WTC11 (cell line): Measurements from ENCODE around the gene UBE2S. TPM values are rescaled to one million over a fixed set of nuclear protein-coding genes. Genes with fewer than 3 reads are reported as not detected.

Experiments used
- ATAC-seq: fragments of 200-7000 bp; cut with Tn5 transposase; 2 replicates; pipeline ENCODE4 v1.10.0; 2021; ENCODE audit warnings: mild to moderate bottlenecking, moderate library complexity
- CTCF ChIA-PET: fragments of 300-600 bp; sonication (Branson Sonifier 250); formaldehyde crosslinking; loops from one replicate; lab custom pipeline; 2021; ENCODE audit warnings: antibody characterized with exemption; lab: Charles Lee
- POLR2A ChIA-PET: fragments of 350-600 bp; sonication (Branson Sonifier 250); formaldehyde crosslinking; loops from one replicate; lab custom pipeline; 2021; ENCODE audit warnings: antibody characterized with exemption; lab: Charles Lee
- DNase-seq: peaks from one replicate; pipeline ENCODE4 v3.0.0; 2021; ENCODE audit warnings: low spot score
- H3K27ac Mint-ChIP-seq: 2 replicates; pipeline ENCODE4 v1.8.0; 2021; ENCODE audit warnings: mixed read lengths
- H3K27me3 Mint-ChIP-seq: 2 replicates; pipeline ENCODE4 v1.8.0; 2021; ENCODE audit warnings: low read depth, mild to moderate bottlenecking, moderate library complexity, mixed read lengths
- H3K36me3 Mint-ChIP-seq: 2 replicates; pipeline ENCODE4 v1.8.0; 2021; ENCODE audit warnings: mixed read lengths
- H3K4me1 Mint-ChIP-seq: 2 replicates; pipeline ENCODE4 v1.8.0; 2022; ENCODE audit warnings: mixed read lengths
- H3K4me3 Mint-ChIP-seq: 2 replicates; pipeline ENCODE4 v1.8.0; 2021; ENCODE audit warnings: mild to moderate bottlenecking, moderate library complexity, mixed read lengths
- H3K9me3 Mint-ChIP-seq: 2 replicates; pipeline ENCODE4 v1.8.0; 2021; ENCODE audit warnings: mixed read lengths
- ATF1 ChIP-seq: sonication (generic); formaldehyde crosslinking; IDR thresholded peaks from 2 replicates; pipeline ENCODE4 v1.8.1; 2023; ENCODE audit warnings: mild to moderate bottlenecking, moderate library complexity, missing genetic modification reagents
- CDX4 ChIP-seq: fragments of 250-450 bp; sonication (Bioruptor Pico); IDR thresholded peaks from 2 replicates; pipeline ENCODE4 v1.9.0; 2021; ENCODE audit warnings: moderate library complexity, mild to moderate bottlenecking, inconsistent platforms, borderline replicate concordance
- ETV6 ChIP-seq: sonication (generic); formaldehyde crosslinking; IDR thresholded peaks from 2 replicates; pipeline ENCODE4 v1.8.1; 2022; ENCODE audit warnings: mild to moderate bottlenecking, missing genetic modification reagents
- FOXK1 ChIP-seq: sonication (generic); formaldehyde crosslinking; IDR thresholded peaks from 2 replicates; pipeline ENCODE4 v1.8.0; 2022; ENCODE audit warnings: mild to moderate bottlenecking, moderate library complexity, missing genetic modification reagents
- KAT7 ChIP-seq: sonication (generic); formaldehyde crosslinking; IDR thresholded peaks from 2 replicates; pipeline ENCODE4 v1.8.1; 2023; ENCODE audit warnings: missing genetic modification reagents, mild to moderate bottlenecking, borderline replicate concordance
- MLX ChIP-seq: sonication (generic); formaldehyde crosslinking; IDR thresholded peaks from 2 replicates; pipeline ENCODE4 v1.8.1; 2023; ENCODE audit warnings: mild to moderate bottlenecking, missing genetic modification reagents, moderate library complexity
- MXD4 ChIP-seq: fragments of 250-450 bp; sonication (Bioruptor Pico); IDR thresholded peaks from 2 replicates; pipeline ENCODE4 v1.8.0; 2021; ENCODE audit warnings: mild to moderate bottlenecking, moderate library complexity, borderline replicate concordance
- NR1H2 ChIP-seq: sonication (generic); formaldehyde crosslinking; IDR thresholded peaks from 2 replicates; pipeline ENCODE4 v1.9.0; 2021; ENCODE audit warnings: mild to moderate bottlenecking, moderate library complexity, missing genetic modification reagents
- USF2 ChIP-seq: sonication (generic); formaldehyde crosslinking; IDR thresholded peaks from 2 replicates; pipeline ENCODE4 v1.8.1; 2023; ENCODE audit warnings: mild to moderate bottlenecking, missing genetic modification reagents, moderate library complexity
- ZNF121 ChIP-seq: sonication (generic); formaldehyde crosslinking; IDR thresholded peaks from 2 replicates; pipeline ENCODE4 v1.8.0; 2023; ENCODE audit warnings: missing genetic modification reagents
- ZNF317 ChIP-seq: sonication (generic); formaldehyde crosslinking; IDR thresholded peaks from 2 replicates; pipeline ENCODE4 v1.8.1; 2023; ENCODE audit warnings: low read depth, mild to moderate bottlenecking, moderate library complexity, missing genetic modification reagents, borderline replicate concordance
- ZNF425 ChIP-seq: fragments of 250-450 bp; sonication (Bioruptor Pico); conservative IDR thresholded peaks from 2 replicates; pipeline ENCODE4 v1.9.0; 2021; ENCODE audit warnings: mild to moderate bottlenecking
- ZNF671 ChIP-seq: fragments of 250-450 bp; sonication (Bioruptor Pico); IDR thresholded peaks from 2 replicates; pipeline ENCODE4 v1.8.0; 2021; ENCODE audit warnings: mild to moderate bottlenecking
- total RNA-seq: library from RNA; stranded (reverse); gene quantifications from 3 replicates; pipeline ENCODE4 v1.2.3, GENCODE V29; 2021

UBE2S gene
- total RNA-seq, 1 experiment from 2014 or later, result 442 TPM

GRCh38 chr19:55406826-55407549, 600 bp downstream of the UBE2S start:
- H3K36me3 Mint-ChIP-seq, result peaks cover 55% of the 10 kb centered on the region
- H3K4me1 Mint-ChIP-seq, result peaks cover 34% of the 10 kb centered on the region
- POLR2A ChIA-PET, result interaction anchor here (0.6 to 2.3 kb wide), 9 partner anchors 16 to 250 kb away, joined by 3 to 8 read pairs (median 4); partner anchors contain the start of genes KMT5C and TMEM238
- H3K27me3 Mint-ChIP-seq, result peaks cover 33% of the 10 kb centered on the region
- TF ChIP-seq CDX4 (CRISPR knock-in tag), result no peak
- TF ChIP-seq ETV6 (CRISPR knock-in tag), result no peak
- TF ChIP-seq KAT7 (CRISPR knock-in tag), result no peak
- no peak for TF ChIP-seq ZNF317 (CRISPR knock-in tag)
- no peak for TF ChIP-seq ZNF425 (CRISPR knock-in tag)
- TF ChIP-seq MLX, result no peak
- TF ChIP-seq USF2 (CRISPR knock-in tag), result no peak
- TF ChIP-seq ZNF121 (CRISPR knock-in tag), result no peak
- CTCF ChIA-PET, result interaction anchor here (0.5 to 2.5 kb wide), 4 partner anchors 11 to 246 kb away, joined by 3 to 11 read pairs (median 4); partner anchors contain the start of gene SHISA7
- H3K4me3 Mint-ChIP-seq, result peak overlapping the region; percentile 88
- DNase-seq (no peak), ATAC-seq (no peak)
- peaks cover 22% of the 10 kb centered on the region for H3K9me3 Mint-ChIP-seq
- H3K27ac Mint-ChIP-seq, result peak overlapping the region; percentile 85

- CTCF ChIA-PET, result no interaction called here
- peaks cover 58% of the 10 kb centered on the region for H3K36me3 Mint-ChIP-seq
- no peak for ATAC-seq
- peak overlapping the region; percentile 85 for H3K27ac Mint-ChIP-seq
- POLR2A ChIA-PET, result interaction anchor here (0.9 to 2.3 kb wide), 2 partner anchors 16 to 67 kb away, joined by 3 to 6 read pairs; partner anchors contain the start of gene KMT5C
- peak overlapping the region; percentile 88 for H3K4me3 Mint-ChIP-seq
- DNase-seq, result no peak
- H3K9me3 Mint-ChIP-seq, result peaks cover 22% of the 10 kb centered on the region
- H3K4me1 Mint-ChIP-seq, result peaks cover 37% of the 10 kb centered on the region
- TF ChIP-seq ZNF671 (no peak), ZNF121 (CRISPR knock-in tag) (no peak), MXD4 (CRISPR knock-in tag) (no peak), FOXK1 (no peak), USF2 (CRISPR knock-in tag) (0 out of 2 replicates have a peak, but pooled peaks have one; percentile 13), ETV6 (CRISPR knock-in tag) (no peak), MLX (no peak)
- peaks cover 26% of the 10 kb centered on the region for H3K27me3 Mint-ChIP-seq
Observed at GRCh38 chr19:55406091-55406825, 1.3 kb downstream of the UBE2S start.

GRCh38 chr19:55405638-55406037, 1.9 kb downstream of the UBE2S start:
- ATAC-seq (no peak), DNase-seq (no peak)
- Mint-ChIP-seq H3K27me3 (peaks cover 19% of the 10 kb centered on the region), H3K27ac (peak overlapping the region; percentile 46), H3K36me3 (peaks cover 60% of the 10 kb centered on the region), H3K4me1 (peaks cover 37% of the 10 kb centered on the region), H3K4me3 (peak overlapping the region; percentile 88)
- ChIA-PET CTCF (no interaction called here), POLR2A (interaction anchor here (0.9 to 2.3 kb wide), 2 partner anchors 15 to 66 kb away, joined by 3 to 6 read pairs; partner anchors contain the start of gene KMT5C)
- TF ChIP-seq NR1H2 (CRISPR knock-in tag), result no peak
- no peak for TF ChIP-seq ATF1
- TF ChIP-seq, all 79 proteins: peak for 0
- H3K9me3 Mint-ChIP-seq, result peaks cover 21% of the 10 kb centered on the region
